ENCODE measurements around the gene ZNF480. TPM values are rescaled to one million over a fixed set of nuclear protein-coding genes. Genes with fewer than 3 reads are reported as not detected.

Gene ZNF480
- total and polyA plus RNA-seq, 3 donors from 2014 or later = 3.3 to 4.6 (median 4.3) TPM

GRCh38 chr19:52269338-52270261 is 27.4 kb upstream of the ZNF480 start, which contains the start of gene ZNF766:
Gene ZNF766, plus strand, starts transcription at chr19:52269587. Its CDS starts 27 bp downstream, at chr19:52269614.
- WGBS, 2 donors = 0 to 1% methylated on average over 25 to 70 of the region's 70 CpGs
- no peaks in the 10 kb centered on the region for H3K36me3 ChIP-seq (ENCODE audit: low read depth, missing control alignments)
- TF ChIP-seq CTCF (IDR thresholded peaks at IDR 0.05) (peak in 1 of 3 experiments; percentile 6), POLR2A (IDR thresholded peaks at IDR 0.05) (peak; percentile 58)
- peak within 1 kb of the TSS; percentile 86 to 98 for H3K4me3 ChIP-seq
- H3K27me3 ChIP-seq = no peaks in the 10 kb centered on the region
- intact Hi-C loops (cut with DNase I; ENCODE audit: low total_unique reads) = no loop called here
- DNase-seq = peak; percentile 98
- no peaks in the 10 kb centered on the region for H3K9me3 ChIP-seq
- peak within 1 kb of the TSS; percentile 87 to 89 for H3K27ac ChIP-seq
- H3K4me1 ChIP-seq = peaks cover 5% of the 10 kb centered on the region

GRCh38 chr19:52270266-52270885 is 26.6 kb upstream of the ZNF480 start:
- Histone ChIP-seq H3K4me1 (peaks cover 5% of the 10 kb centered on the region), H3K27me3 (no peaks in the 10 kb centered on the region), H3K4me3 (peak overlapping the region; percentile 86 to 98), H3K9me3 (no peaks in the 10 kb centered on the region), H3K36me3 (ENCODE audit: low read depth, missing control alignments) (no peaks in the 10 kb centered on the region), H3K27ac (peak overlapping the region; percentile 87 to 89)
- 5 to 9% methylated on average over 11 of the region's 11 CpGs for WGBS, 2 donors
- no peak for DNase-seq
- TF ChIP-seq POLR2A (IDR thresholded peaks at IDR 0.05) = no peak
- TF ChIP-seq CTCF (IDR thresholded peaks at IDR 0.05) = no peak
- intact Hi-C loops (cut with DNase I; ENCODE audit: low total_unique reads) = no loop called here

- H3K9me3 ChIP-seq = no peaks in the 10 kb centered on the region
Observed at GRCh38 chr19:52273301-52273700, 23.7 kb upstream of the ZNF480 start.

GRCh38 chr19:52274191-52274590 is 22.8 kb upstream of the ZNF480 start:
- H3K4me1 ChIP-seq = peaks cover 5% of the 10 kb centered on the region
- no peak overlapping the region for H3K27ac ChIP-seq
- intact Hi-C loops (cut with DNase I; ENCODE audit: low total_unique reads) = no loop called here
- no peaks in the 10 kb centered on the region for H3K36me3 ChIP-seq (ENCODE audit: low read depth, missing control alignments)
- WGBS, 2 donors = 71 to 97% methylated on average over 5 of the region's 5 CpGs
- no peak for TF ChIP-seq POLR2A (IDR thresholded peaks at IDR 0.05)
- H3K27me3 ChIP-seq = no peaks in the 10 kb centered on the region
- H3K4me3 ChIP-seq = no peak overlapping the region
- no peaks in the 10 kb centered on the region for H3K9me3 ChIP-seq
- DNase-seq = no peak

More at GRCh38 chr19:52273301-52273700, 23.7 kb upstream of the ZNF480 start:
- DNase-seq = no peak
- Histone ChIP-seq H3K27me3 (no peaks in the 10 kb centered on the region), H3K4me3 (no peak overlapping the region), H3K27ac (no peak overlapping the region), H3K4me1 (peaks cover 5% of the 10 kb centered on the region), H3K36me3 (ENCODE audit: low read depth, missing control alignments) (no peaks in the 10 kb centered on the region)
- TF ChIP-seq POLR2A (IDR thresholded peaks at IDR 0.05) = no peak
- TF ChIP-seq CTCF (IDR thresholded peaks at IDR 0.05) = no peak
- 96 to 100% methylated on average over 2 of the region's 2 CpGs for WGBS, 2 donors
- intact Hi-C loops (cut with DNase I; ENCODE audit: low total_unique reads) = no loop called here

GRCh38 chr19:52275988-52276387 is 21.0 kb upstream of the ZNF480 start:
- Histone ChIP-seq H3K9me3 (no peaks in the 10 kb centered on the region), H3K36me3 (ENCODE audit: low read depth, missing control alignments) (no peaks in the 10 kb centered on the region), H3K4me1 (peaks cover 5% of the 10 kb centered on the region), H3K27me3 (no peaks in the 10 kb centered on the region), H3K27ac (no peak overlapping the region), H3K4me3 (no peak overlapping the region)
- no peak for TF ChIP-seq CTCF (IDR thresholded peaks at IDR 0.05)
- TF ChIP-seq POLR2A (IDR thresholded peaks at IDR 0.05) = no peak
- DNase-seq = no peak
- 93 to 97% methylated on average over 5 of the region's 5 CpGs for WGBS, 2 donors
- intact Hi-C loops (cut with DNase I; ENCODE audit: low total_unique reads) = no loop called here
